GM12878 (cell line): ENCODE results near the gene RHOC. TPM values are rescaled to one million over a fixed set of nuclear protein-coding genes. Genes with fewer than 3 reads are reported as not detected.

Experiments
- ATAC-seq: fragments of 200-7000 bp; cut with Tn5 transposase; 3 replicates; pipeline ENCODE4 v1.9.1; 2020; ENCODE audit warnings: mild to moderate bottlenecking, moderate library complexity
- BruUV-seq: library from RNA; stranded (reverse); fragments of 400-500 nt; replicated peaks from 2 replicates; lab custom pipeline; 2021; lab: Mats Ljungman, UMichigan
- CTCF ChIA-PET: fragments of 300-600 bp; sonication (Branson Sonifier 250); formaldehyde crosslinking; extraction: SDS; loops from one replicate; lab custom pipeline; 2021; ENCODE audit warnings: inconsistent platforms; lab: Yijun Ruan, JAX
- POLR2A ChIA-PET: fragments of 350-600 bp; formaldehyde crosslinking; extraction: SDS; loops from one replicate; lab custom pipeline; 2021; ENCODE audit warnings: inconsistent platforms; lab: Charles Lee
- RAD21 ChIA-PET: fragments of 300-600 bp; sonication (Branson Sonifier 250); formaldehyde crosslinking; loops from one replicate; lab custom pipeline; 2023; ENCODE audit warnings: antibody characterized with exemption; ENCODE audit not compliant: unreplicated experiment; lab: Charles Lee
- SMC1A ChIA-PET: fragments of 300-600 bp; sonication (Branson Sonifier 250); formaldehyde crosslinking; loops from one replicate; lab custom pipeline; 2023; ENCODE audit not compliant: unreplicated experiment, uncharacterized antibody; lab: Charles Lee
- DNase-seq: peaks from one replicate; pipeline ENCODE4 v3.0.0-alpha.2; 2011; ENCODE audit warnings: low read depth, low spot score
- FAIRE-seq: peaks from 3 replicates; lab custom pipeline; 2011; peaks lifted over from hg19 to GRCh38; lab: Jason Lieb, UNC
- H2AFZ ChIP-seq: 2 replicates; pipeline ENCODE4 v1.6.0; 2011; ENCODE audit warnings: low read depth, low read length, control low read depth; ENCODE audit not compliant: control insufficient read depth
- H3K27ac ChIP-seq: 2 replicates; pipeline ENCODE4 v1.5.1; 2011; ENCODE audit warnings: control low read depth; ENCODE audit not compliant: control insufficient read depth, insufficient read depth
- H3K27me3 ChIP-seq, 2 experiments: replicated peaks in 1 of 2; 2 replicates each; pipeline versions ENCODE4 v1.6.0 to v1.6.1; 2011; ENCODE audit warnings: low read length in 1 of 2; ENCODE audit not compliant: control insufficient read depth in 2 of 2, insufficient read depth in 2 of 2
- H3K36me3 ChIP-seq, 2 experiments: 2 replicates each; pipeline ENCODE4 v1.5.1; 2011; ENCODE audit warnings: low read length in 1 of 2; ENCODE audit not compliant: control insufficient read depth in 2 of 2, insufficient read depth in 2 of 2
- H3K4me1 ChIP-seq: 2 replicates; pipeline ENCODE4 v1.6.1; 2011; ENCODE audit warnings: mild to moderate bottlenecking, low read length, moderate library complexity, mixed read lengths; ENCODE audit not compliant: control insufficient read depth, insufficient read depth
- H3K4me2 ChIP-seq: 2 replicates; pipeline ENCODE4 v1.6.0; 2011; ENCODE audit warnings: control low read depth; ENCODE audit not compliant: control insufficient read depth, insufficient read depth
- H3K4me3 ChIP-seq: fragments of 200-600 bp; sonication (generic); 2 replicates; pipeline ENCODE4 v1.5.1; 2016
- H3K79me2 ChIP-seq: 2 replicates; pipeline ENCODE4 v1.6.0; 2011; ENCODE audit warnings: low read length; ENCODE audit not compliant: control insufficient read depth, insufficient read depth
- H3K9ac ChIP-seq: 2 replicates; pipeline ENCODE4 v1.8.0; 2011; ENCODE audit warnings: low read length, control low read depth, mixed read lengths; ENCODE audit not compliant: control insufficient read depth, insufficient read depth
- H3K9me3 ChIP-seq: replicated peaks from 3 replicates; pipeline ENCODE4 v1.5.1; 2011; ENCODE audit warnings: mild to moderate bottlenecking, low read length; ENCODE audit not compliant: control insufficient read depth, insufficient read depth
- H4K20me1 ChIP-seq: 2 replicates; pipeline ENCODE4 v1.6.0; 2011; ENCODE audit not compliant: control insufficient read depth, insufficient read depth
- GABPA ChIP-seq: IDR thresholded peaks from 2 replicates; pipeline ENCODE4 v1.6.1; 2014; ENCODE audit warnings: antibody characterized with exemption, low read depth, mild to moderate bottlenecking, inconsistent platforms
- GATAD2B ChIP-seq: fragments of 450-650 bp; conservative IDR thresholded peaks from 2 replicates; pipeline ENCODE4 v1.6.1; 2017; ENCODE audit warnings: low read depth, mild to moderate bottlenecking, moderate library complexity
- MEF2B ChIP-seq: fragments of 450-650 bp; IDR thresholded peaks from 2 replicates; pipeline ENCODE4 v1.6.1; 2018; ENCODE audit warnings: mild to moderate bottlenecking, moderate library complexity; ENCODE audit not compliant: partially characterized antibody, poor library complexity, severe bottlenecking
- NFXL1 ChIP-seq: fragments of 450-650 bp; IDR thresholded peaks from 2 replicates; pipeline ENCODE4 v1.6.1; 2017; ENCODE audit warnings: antibody characterized with exemption, mild to moderate bottlenecking, borderline replicate concordance
- NFYB ChIP-seq: IDR thresholded peaks from 2 replicates; pipeline ENCODE4 v1.6.1; 2011; ENCODE audit warnings: low read depth, mild to moderate bottlenecking, low read length, improper control_type of control experiment, moderate library complexity; ENCODE audit not compliant: insufficient read depth
- NR2C2 ChIP-seq: IDR thresholded peaks from 2 replicates; pipeline ENCODE4 v1.6.1; 2011; ENCODE audit warnings: borderline replicate concordance, low read depth; ENCODE audit not compliant: control insufficient read depth, insufficient read length
- SIX5 ChIP-seq: IDR thresholded peaks from 2 replicates; pipeline ENCODE4 v1.6.1; 2011; ENCODE audit warnings: mild to moderate bottlenecking, low read depth, low read length, moderate library complexity; ENCODE audit not compliant: severe bottlenecking
- TBL1XR1 ChIP-seq: IDR thresholded peaks from 2 replicates; pipeline ENCODE4 v1.6.1; 2012; ENCODE audit warnings: low read depth, low read length, improper control_type of control experiment
- WGBS: methylation state at CpG from one replicate; pipeline ENCODE4 v1.1.6; 2016; ENCODE audit warnings: low lambda C conversion rate; ENCODE audit not compliant: insufficient replicate concordance, insufficient coverage; ENCODE audit errors: missing lambda C conversion rate; 5-methylcytosine and 5-hydroxymethylcytosine counted together
- in situ Hi-C: fragments of 300-500 bp; cut with MboI; formaldehyde crosslinking; loops from 9 replicates; pipeline ENCODE4 v1.14.3; 2018; ENCODE audit warnings: mixed read lengths
- intact Hi-C: fragments of 100-400 bp; cut with micrococcal nuclease; formaldehyde crosslinking; loops from one replicate; pipeline ENCODE4 v1.14.2; 2022; ENCODE audit not compliant: unreplicated experiment
- polyA plus RNA-seq, 11 experiments: library from polyadenylated mRNA; depleted of rRNA in 4 of 11; unstranded in 6 of 11; stranded (reverse) in 5 of 11; fragments of >200 nt; fragmentation: Nextera tagmentation in 4 of 11; fragmentation: Illumina TruSeq in 1 of 11; extraction: Ambion mirVana in 4 of 11; extraction: Trizol in 1 of 11; gene quantifications; 1 replicate in 1 of 11; 2 replicates in 10 of 11; pipeline versions ENCODE4 v1.2.1 to v1.2.3, GENCODE V29; 2011 to 2016; ENCODE audit warnings: inconsistent platforms in 2 of 11, missing spikeins in 2 of 11, low read depth in 1 of 11
- total RNA-seq, 4 experiments: library from RNA; depleted of rRNA in 3 of 4; stranded (reverse); fragments of >200 nt in 3 of 4; fragmentation: Illumina TruSeq in 1 of 4; extraction: Trizol in 1 of 4; gene quantifications; 2 replicates each; pipeline versions ENCODE4 v1.2.1 to v1.2.3, GENCODE V29; 2013 to 2021
- TF ChIP-seq, protein P1 (sequence below): IDR thresholded peaks from 2 replicates; pipeline ENCODE4 v1.6.1; 2012; ENCODE audit warnings: low read depth, low read length, improper control_type of control experiment
- TF ChIP-seq, protein P2 (sequence below): fragments of 450-650 bp; IDR thresholded peaks from 2 replicates; pipeline ENCODE4 v1.6.1; 2018; ENCODE audit warnings: mild to moderate bottlenecking, low read depth, moderate library complexity; ENCODE audit not compliant: partially characterized antibody
- TF ChIP-seq, protein P3 (sequence below): fragments of 150-350 bp; IDR thresholded peaks from 2 replicates; pipeline ENCODE4 v1.6.1; 2016; ENCODE audit warnings: low read depth, low read length
- TF ChIP-seq, protein P4 (sequence below): fragments of 450-650 bp; formaldehyde crosslinking; IDR thresholded peaks from 2 replicates; pipeline ENCODE4 v1.4.0; 2020; ENCODE audit warnings: mild to moderate bottlenecking, moderate library complexity

The RHOC gene
- total and polyA plus RNA-seq, 10 of the 15 experiments (the other 5 are each of a cell fraction or from before 2014, with no cell fraction given) = 20.6 to 371 (median 158) TPM

DNA sequence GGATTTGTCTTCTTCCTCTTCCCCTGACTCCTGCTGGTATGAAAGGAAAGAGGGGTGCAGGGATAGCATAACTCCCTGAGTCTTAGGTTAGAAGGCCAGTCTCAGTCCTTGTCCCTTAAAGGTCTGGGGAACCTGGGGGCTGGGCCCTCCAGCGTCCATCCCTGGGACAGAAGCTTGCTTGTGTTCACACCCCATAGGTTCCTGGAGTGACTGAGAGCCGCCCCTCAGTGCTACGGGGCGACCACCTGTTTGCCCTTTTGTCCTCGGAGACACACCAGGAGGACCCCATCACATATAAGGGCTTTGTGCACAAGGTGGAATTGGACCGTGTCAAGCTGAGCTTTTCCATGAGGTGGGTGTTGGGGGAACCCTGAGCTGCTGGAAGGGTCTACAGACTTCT lies 13.1 kb downstream of the RHOC start:
- Histone ChIP-seq H3K4me3 (no peak overlapping the region), H3K4me2 (no peak overlapping the region), H4K20me1 (no peaks in the 10 kb centered on the region), H3K79me2 (no peaks in the 10 kb centered on the region), H3K36me3 (peaks cover 10 to 17% of the 10 kb centered on the region in 2 experiments; a peak in 3 of 4 replicates), H3K27ac (no peak overlapping the region), H3K4me1 (no peaks in the 10 kb centered on the region), H2AFZ (no peak overlapping the region), H3K9ac (no peak overlapping the region), H3K9me3 (no peaks in the 10 kb centered on the region), H3K27me3 (no peaks in the 10 kb centered on the region)
- WGBS = 78% methylated on average over 6 of the region's 6 CpGs
- ChIA-PET POLR2A (interaction anchor here (0.6 kb wide), 1 partner anchor 52 kb away, joined by 3 read pairs; no protein-coding TSS in a partner anchor), CTCF (no interaction called here), RAD21 (no interaction called here), SMC1A (no interaction called here)
- FAIRE-seq (no peak), ATAC-seq (no peak), DNase-seq (no peak)
- in situ Hi-C loops (no loop called here), intact Hi-C loops (no loop called here)
- BruUV-seq = no TSS peak
- TF ChIP-seq GATAD2B (no peak), GABPA (no peak), NFXL1 (no peak), SIX5 (no peak), MEF2B (no peak), TBL1XR1 (no peak), NR2C2 (no peak), NFYB (no peak)
- TF ChIP-seq, protein P1, sequence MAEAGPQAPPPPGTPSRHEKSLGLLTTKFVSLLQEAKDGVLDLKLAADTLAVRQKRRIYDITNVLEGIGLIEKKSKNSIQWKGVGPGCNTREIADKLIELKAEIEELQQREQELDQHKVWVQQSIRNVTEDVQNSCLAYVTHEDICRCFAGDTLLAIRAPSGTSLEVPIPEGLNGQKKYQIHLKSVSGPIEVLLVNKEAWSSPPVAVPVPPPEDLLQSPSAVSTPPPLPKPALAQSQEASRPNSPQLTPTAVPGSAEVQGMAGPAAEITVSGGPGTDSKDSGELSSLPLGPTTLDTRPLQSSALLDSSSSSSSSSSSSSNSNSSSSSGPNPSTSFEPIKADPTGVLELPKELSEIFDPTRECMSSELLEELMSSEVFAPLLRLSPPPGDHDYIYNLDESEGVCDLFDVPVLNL = no peak
- TF ChIP-seq, protein P2, sequence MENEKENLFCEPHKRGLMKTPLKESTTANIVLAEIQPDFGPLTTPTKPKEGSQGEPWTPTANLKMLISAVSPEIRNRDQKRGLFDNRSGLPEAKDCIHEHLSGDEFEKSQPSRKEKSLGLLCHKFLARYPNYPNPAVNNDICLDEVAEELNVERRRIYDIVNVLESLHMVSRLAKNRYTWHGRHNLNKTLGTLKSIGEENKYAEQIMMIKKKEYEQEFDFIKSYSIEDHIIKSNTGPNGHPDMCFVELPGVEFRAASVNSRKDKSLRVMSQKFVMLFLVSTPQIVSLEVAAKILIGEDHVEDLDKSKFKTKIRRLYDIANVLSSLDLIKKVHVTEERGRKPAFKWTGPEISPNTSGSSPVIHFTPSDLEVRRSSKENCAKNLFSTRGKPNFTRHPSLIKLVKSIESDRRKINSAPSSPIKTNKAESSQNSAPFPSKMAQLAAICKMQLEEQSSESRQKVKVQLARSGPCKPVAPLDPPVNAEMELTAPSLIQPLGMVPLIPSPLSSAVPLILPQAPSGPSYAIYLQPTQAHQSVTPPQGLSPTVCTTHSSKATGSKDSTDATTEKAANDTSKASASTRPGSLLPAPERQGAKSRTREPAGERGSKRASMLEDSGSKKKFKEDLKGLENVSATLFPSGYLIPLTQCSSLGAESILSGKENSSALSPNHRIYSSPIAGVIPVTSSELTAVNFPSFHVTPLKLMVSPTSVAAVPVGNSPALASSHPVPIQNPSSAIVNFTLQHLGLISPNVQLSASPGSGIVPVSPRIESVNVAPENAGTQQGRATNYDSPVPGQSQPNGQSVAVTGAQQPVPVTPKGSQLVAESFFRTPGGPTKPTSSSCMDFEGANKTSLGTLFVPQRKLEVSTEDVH = no peak
- TF ChIP-seq, protein P3, sequence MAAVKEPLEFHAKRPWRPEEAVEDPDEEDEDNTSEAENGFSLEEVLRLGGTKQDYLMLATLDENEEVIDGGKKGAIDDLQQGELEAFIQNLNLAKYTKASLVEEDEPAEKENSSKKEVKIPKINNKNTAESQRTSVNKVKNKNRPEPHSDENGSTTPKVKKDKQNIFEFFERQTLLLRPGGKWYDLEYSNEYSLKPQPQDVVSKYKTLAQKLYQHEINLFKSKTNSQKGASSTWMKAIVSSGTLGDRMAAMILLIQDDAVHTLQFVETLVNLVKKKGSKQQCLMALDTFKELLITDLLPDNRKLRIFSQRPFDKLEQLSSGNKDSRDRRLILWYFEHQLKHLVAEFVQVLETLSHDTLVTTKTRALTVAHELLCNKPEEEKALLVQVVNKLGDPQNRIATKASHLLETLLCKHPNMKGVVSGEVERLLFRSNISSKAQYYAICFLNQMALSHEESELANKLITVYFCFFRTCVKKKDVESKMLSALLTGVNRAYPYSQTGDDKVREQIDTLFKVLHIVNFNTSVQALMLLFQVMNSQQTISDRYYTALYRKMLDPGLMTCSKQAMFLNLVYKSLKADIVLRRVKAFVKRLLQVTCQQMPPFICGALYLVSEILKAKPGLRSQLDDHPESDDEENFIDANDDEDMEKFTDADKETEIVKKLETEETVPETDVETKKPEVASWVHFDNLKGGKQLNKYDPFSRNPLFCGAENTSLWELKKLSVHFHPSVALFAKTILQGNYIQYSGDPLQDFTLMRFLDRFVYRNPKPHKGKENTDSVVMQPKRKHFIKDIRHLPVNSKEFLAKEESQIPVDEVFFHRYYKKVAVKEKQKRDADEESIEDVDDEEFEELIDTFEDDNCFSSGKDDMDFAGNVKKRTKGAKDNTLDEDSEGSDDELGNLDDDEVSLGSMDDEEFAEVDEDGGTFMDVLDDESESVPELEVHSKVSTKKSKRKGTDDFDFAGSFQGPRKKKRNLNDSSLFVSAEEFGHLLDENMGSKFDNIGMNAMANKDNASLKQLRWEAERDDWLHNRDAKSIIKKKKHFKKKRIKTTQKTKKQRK = no peak
- TF ChIP-seq, protein P4, sequence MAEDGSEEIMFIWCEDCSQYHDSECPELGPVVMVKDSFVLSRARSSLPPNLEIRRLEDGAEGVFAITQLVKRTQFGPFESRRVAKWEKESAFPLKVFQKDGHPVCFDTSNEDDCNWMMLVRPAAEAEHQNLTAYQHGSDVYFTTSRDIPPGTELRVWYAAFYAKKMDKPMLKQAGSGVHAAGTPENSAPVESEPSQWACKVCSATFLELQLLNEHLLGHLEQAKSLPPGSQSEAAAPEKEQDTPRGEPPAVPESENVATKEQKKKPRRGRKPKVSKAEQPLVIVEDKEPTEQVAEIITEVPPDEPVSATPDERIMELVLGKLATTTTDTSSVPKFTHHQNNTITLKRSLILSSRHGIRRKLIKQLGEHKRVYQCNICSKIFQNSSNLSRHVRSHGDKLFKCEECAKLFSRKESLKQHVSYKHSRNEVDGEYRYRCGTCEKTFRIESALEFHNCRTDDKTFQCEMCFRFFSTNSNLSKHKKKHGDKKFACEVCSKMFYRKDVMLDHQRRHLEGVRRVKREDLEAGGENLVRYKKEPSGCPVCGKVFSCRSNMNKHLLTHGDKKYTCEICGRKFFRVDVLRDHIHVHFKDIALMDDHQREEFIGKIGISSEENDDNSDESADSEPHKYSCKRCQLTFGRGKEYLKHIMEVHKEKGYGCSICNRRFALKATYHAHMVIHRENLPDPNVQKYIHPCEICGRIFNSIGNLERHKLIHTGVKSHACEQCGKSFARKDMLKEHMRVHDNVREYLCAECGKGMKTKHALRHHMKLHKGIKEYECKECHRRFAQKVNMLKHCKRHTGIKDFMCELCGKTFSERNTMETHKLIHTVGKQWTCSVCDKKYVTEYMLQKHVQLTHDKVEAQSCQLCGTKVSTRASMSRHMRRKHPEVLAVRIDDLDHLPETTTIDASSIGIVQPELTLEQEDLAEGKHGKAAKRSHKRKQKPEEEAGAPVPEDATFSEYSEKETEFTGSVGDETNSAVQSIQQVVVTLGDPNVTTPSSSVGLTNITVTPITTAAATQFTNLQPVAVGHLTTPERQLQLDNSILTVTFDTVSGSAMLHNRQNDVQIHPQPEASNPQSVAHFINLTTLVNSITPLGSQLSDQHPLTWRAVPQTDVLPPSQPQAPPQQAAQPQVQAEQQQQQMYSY (CRISPR knock-in tag) = no peak
